ENCODE data around the gene ATAD5. TPM values are rescaled to one million over a fixed set of nuclear protein-coding genes. Genes with fewer than 3 reads are reported as not detected.

The ATAD5 gene
- total RNA-seq, 1 experiment from 2014 or later, result 26.0 TPM

DNA sequence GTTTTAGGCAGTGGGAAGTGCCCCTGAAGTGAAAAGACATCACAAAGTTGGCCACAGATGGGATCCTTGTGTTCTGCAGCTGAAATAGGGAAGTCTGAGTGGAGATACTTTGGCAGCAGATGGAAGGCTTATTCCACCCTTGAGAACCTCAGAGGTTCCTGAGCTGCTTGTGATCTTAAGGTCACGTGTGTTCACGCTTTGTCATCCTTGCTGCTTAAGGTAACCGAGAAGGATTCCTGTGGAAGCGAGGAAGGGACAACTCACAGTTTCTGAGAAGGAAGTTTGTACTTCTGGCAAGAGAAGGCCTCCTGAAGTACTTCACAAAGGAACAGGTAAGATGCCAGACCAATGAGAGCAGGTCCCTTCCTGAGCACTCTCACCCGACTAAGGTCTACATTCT lies 102.2 kb downstream of the ATAD5 start (continued):
- TF ChIP-seq ESRRA (CRISPR knock-in tag; IDR thresholded peaks at IDR 0.05; ENCODE audit: borderline replicate concordance), result no peak
- TF ChIP-seq NR3C1 (CRISPR knock-in tag; conservative IDR thresholded peaks at IDR 0.05; ENCODE audit: low read depth), result no peak
- TF ChIP-seq ZBTB21 (CRISPR knock-in tag; IDR thresholded peaks at IDR 0.05; ENCODE audit: borderline replicate concordance), result no peak
- no peak for TF ChIP-seq JUN (CRISPR knock-in tag; IDR thresholded peaks at IDR 0.05)
- no peak for TF ChIP-seq CTCF (IDR thresholded peaks at IDR 0.05)

- no peak overlapping the region for H3K27ac Mint-ChIP-seq
- POLR2A ChIA-PET, result no interaction called here
- H3K9me3 Mint-ChIP-seq, result peaks cover 6% of the 10 kb centered on the region; the same call in 1 of the 2 replicates
- no peaks in the 10 kb centered on the region for H3K36me3 Mint-ChIP-seq
- H3K4me3 Mint-ChIP-seq, result no peak overlapping the region
- CTCF ChIA-PET, result interaction anchor here (0.7 kb wide), 1 partner anchor 890 kb away, joined by 6 read pairs; no protein-coding TSS in a partner anchor
- H3K27me3 Mint-ChIP-seq (ENCODE audit: low read depth), result no peaks in the 10 kb centered on the region; the same call in 1 of the 2 replicates
- TF ChIP-seq NR2C2 (CRISPR knock-in tag; IDR thresholded peaks at IDR 0.05) (no peak), CBFB (CRISPR knock-in tag; IDR thresholded peaks at IDR 0.05; ENCODE audit: low read depth) (no peak), FOXP4 (CRISPR knock-in tag; IDR thresholded peaks at IDR 0.05) (no peak), ATF3 (CRISPR knock-in tag; conservative IDR thresholded peaks at IDR 0.05) (no peak), PRRX2 (CRISPR knock-in tag; IDR thresholded peaks at IDR 0.05) (no peak), CTCF (IDR thresholded peaks at IDR 0.05) (no peak), NFYB (CRISPR knock-in tag; conservative IDR thresholded peaks at IDR 0.05; ENCODE audit: low read depth) (no peak), ESRRA (CRISPR knock-in tag; IDR thresholded peaks at IDR 0.05; ENCODE audit: borderline replicate concordance) (no peak), ZNF416 (CRISPR knock-in tag; IDR thresholded peaks at IDR 0.05) (no peak), TEAD4 (CRISPR knock-in tag; IDR thresholded peaks at IDR 0.05) (no peak), MXD4 (CRISPR knock-in tag; IDR thresholded peaks at IDR 0.05; ENCODE audit: borderline replicate concordance) (no peak)
- TF ChIP-seq, protein P1, sequence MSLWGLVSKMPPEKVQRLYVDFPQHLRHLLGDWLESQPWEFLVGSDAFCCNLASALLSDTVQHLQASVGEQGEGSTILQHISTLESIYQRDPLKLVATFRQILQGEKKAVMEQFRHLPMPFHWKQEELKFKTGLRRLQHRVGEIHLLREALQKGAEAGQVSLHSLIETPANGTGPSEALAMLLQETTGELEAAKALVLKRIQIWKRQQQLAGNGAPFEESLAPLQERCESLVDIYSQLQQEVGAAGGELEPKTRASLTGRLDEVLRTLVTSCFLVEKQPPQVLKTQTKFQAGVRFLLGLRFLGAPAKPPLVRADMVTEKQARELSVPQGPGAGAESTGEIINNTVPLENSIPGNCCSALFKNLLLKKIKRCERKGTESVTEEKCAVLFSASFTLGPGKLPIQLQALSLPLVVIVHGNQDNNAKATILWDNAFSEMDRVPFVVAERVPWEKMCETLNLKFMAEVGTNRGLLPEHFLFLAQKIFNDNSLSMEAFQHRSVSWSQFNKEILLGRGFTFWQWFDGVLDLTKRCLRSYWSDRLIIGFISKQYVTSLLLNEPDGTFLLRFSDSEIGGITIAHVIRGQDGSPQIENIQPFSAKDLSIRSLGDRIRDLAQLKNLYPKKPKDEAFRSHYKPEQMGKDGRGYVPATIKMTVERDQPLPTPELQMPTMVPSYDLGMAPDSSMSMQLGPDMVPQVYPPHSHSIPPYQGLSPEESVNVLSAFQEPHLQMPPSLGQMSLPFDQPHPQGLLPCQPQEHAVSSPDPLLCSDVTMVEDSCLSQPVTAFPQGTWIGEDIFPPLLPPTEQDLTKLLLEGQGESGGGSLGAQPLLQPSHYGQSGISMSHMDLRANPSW (CRISPR knock-in tag; conservative IDR thresholded peaks at IDR 0.05; ENCODE audit: low read depth), result no peak
- TF ChIP-seq, protein P2, sequence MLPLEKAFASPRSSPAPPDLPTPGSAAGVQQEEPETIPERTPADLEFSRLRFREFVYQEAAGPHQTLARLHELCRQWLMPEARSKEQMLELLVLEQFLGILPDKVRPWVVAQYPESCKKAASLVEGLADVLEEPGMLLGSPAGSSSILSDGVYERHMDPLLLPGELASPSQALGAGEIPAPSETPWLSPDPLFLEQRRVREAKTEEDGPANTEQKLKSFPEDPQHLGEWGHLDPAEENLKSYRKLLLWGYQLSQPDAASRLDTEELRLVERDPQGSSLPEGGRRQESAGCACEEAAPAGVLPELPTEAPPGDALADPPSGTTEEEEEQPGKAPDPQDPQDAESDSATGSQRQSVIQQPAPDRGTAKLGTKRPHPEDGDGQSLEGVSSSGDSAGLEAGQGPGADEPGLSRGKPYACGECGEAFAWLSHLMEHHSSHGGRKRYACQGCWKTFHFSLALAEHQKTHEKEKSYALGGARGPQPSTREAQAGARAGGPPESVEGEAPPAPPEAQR (CRISPR knock-in tag; IDR thresholded peaks at IDR 0.05), result no peak
- H3K4me1 Mint-ChIP-seq, result no peaks in the 10 kb centered on the region
- no peak for ATAC-seq
- no peak for DNase-seq (ENCODE audit: low spot score)
Measured at GRCh38 chr17:30939051-30939689, 107.4 kb downstream of the ATAD5 start.
